ENCODE results near the gene CYP27C1.

CYP27C1 gene

DNA sequence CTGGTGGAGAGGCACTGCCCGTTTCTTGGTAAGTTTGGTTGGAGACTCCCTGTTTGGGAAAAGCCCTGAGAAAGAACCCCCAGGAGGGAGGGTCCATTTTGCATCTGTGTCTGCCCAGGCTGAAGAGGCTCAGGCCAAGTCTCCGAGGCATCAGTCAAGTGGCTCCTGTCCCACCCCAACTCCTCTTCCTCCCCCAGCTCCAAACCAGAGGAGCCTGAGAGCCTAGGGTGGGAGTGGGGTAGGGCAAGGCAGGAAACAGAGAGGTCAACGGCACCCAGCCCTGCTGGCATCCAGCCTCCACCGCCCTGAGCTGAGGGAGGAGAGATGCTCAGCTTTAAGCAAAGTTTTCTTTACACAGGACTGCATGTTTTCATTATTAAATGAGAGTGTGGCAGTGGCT, 38.2 kb downstream of the CYP27C1 start:
- H3K27me3 ChIP-seq (ENCODE audit: control insufficient read depth in 1 of 2, insufficient read depth in 1 of 2, low read length in 2 of 2), result no peaks in the 10 kb centered on the region
- H3K4me3 ChIP-seq (ENCODE audit: insufficient read depth in 1 of 2, low read depth in 1 of 2, low read length in 2 of 2), result no peak overlapping the region
- no peak overlapping the region for H3K27ac ChIP-seq (ENCODE audit: low read length, poor library complexity, severe bottlenecking)
- H2AFZ ChIP-seq (ENCODE audit: low read depth, low read length), result no peak overlapping the region
- H3K9me3 ChIP-seq (ENCODE audit: control insufficient read depth, low read length), result peaks cover 3% of the 10 kb centered on the region
- DNase-seq, result no peak
- H3K9ac ChIP-seq (ENCODE audit: low read length), result no peak overlapping the region
- no peak overlapping the region for H3K4me2 ChIP-seq (ENCODE audit: low read length, poor library complexity, severe bottlenecking)
- no peaks in the 10 kb centered on the region for H3K36me3 ChIP-seq (ENCODE audit: control insufficient read depth in 1 of 2, insufficient read depth in 2 of 2, low read depth in 1 of 2, low read length in 2 of 2)
- H4K8ac ChIP-seq (ENCODE audit: low read length), result no peak overlapping the region
- no peak overlapping the region for H2AK5ac ChIP-seq (ENCODE audit: low read length, severe bottlenecking)
- no peak overlapping the region for H2BK120ac ChIP-seq (ENCODE audit: low read depth, low read length)
- 82% methylated on average over 3 of the region's 4 CpGs for WGBS
- H3K79me1 ChIP-seq (replicated peaks; ENCODE audit: low read length, poor library complexity, severe bottlenecking), result no peaks in the 10 kb centered on the region
- H2BK5ac ChIP-seq (ENCODE audit: low read depth, low read length, poor library complexity, severe bottlenecking), result no peak overlapping the region
- no peak overlapping the region for H3K4ac ChIP-seq (ENCODE audit: low read depth in 1 of 2, low read length in 2 of 2)
- no peak overlapping the region for H3K23ac ChIP-seq (ENCODE audit: low read length in 2 of 2)
- H2BK15ac ChIP-seq (ENCODE audit: low read depth, poor library complexity, severe bottlenecking), result no peak overlapping the region
- H3K4me1 ChIP-seq (ENCODE audit: control insufficient read depth, insufficient read depth, low read depth, low read length), result no peaks in the 10 kb centered on the region
- H3K18ac ChIP-seq (ENCODE audit: low read depth in 1 of 2, low read length in 2 of 2), result no peak overlapping the region
- H2BK12ac ChIP-seq (ENCODE audit: low read length in 2 of 2), result no peak overlapping the region
- no peak overlapping the region for H4K91ac ChIP-seq (ENCODE audit: low read length)
- no peak overlapping the region for H3K14ac ChIP-seq (ENCODE audit: low read length in 2 of 2)

DNA sequence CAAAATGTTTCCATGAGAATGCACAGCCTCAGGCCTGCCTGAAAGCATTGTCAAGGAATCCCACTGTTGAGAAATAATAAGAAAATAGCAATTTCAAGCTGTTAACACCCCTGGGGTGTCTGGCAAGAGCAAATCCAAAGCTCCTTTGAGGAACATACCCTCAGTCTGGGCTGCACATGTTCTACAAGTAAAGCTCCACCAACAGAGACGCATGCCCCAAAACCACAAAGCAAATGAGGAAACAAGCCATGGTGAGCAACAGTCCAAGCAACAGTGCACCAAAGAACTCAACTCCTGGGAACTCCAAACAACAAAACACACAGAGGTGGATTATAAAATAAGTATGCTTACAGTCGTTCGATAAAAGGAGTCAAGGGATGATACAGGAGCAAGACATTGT, 40.3 kb downstream of the CYP27C1 start:
- H3K4me2 ChIP-seq (ENCODE audit: low read length, poor library complexity, severe bottlenecking), result no peak overlapping the region
- no peaks in the 10 kb centered on the region for H3K36me3 ChIP-seq (ENCODE audit: control insufficient read depth in 1 of 2, insufficient read depth in 2 of 2, low read depth in 1 of 2, low read length in 2 of 2)
- H2BK12ac ChIP-seq (ENCODE audit: low read length in 2 of 2), result no peak overlapping the region
- H3K18ac ChIP-seq (ENCODE audit: low read depth in 1 of 2, low read length in 2 of 2), result no peak overlapping the region
- no peak overlapping the region for H2BK5ac ChIP-seq (ENCODE audit: low read depth, low read length, poor library complexity, severe bottlenecking)
- no peak overlapping the region for H3K4ac ChIP-seq (ENCODE audit: low read depth in 1 of 2, low read length in 2 of 2)
- no peak overlapping the region for H3K23ac ChIP-seq (ENCODE audit: low read length in 2 of 2)
- no peaks in the 10 kb centered on the region for H3K27me3 ChIP-seq (ENCODE audit: control insufficient read depth in 1 of 2, insufficient read depth in 1 of 2, low read length in 2 of 2)
- no peak overlapping the region for H4K8ac ChIP-seq (ENCODE audit: low read length)
- no peak overlapping the region for H3K27ac ChIP-seq (ENCODE audit: low read length, poor library complexity, severe bottlenecking)
- DNase-seq, result no peak
- H3K4me1 ChIP-seq (ENCODE audit: control insufficient read depth, insufficient read depth, low read depth, low read length), result peaks cover 3% of the 10 kb centered on the region
- WGBS, result 65% methylated on average over 3 of the region's 3 CpGs
- H3K9ac ChIP-seq (ENCODE audit: low read length), result no peak overlapping the region
- no peak overlapping the region for H3K4me3 ChIP-seq (ENCODE audit: insufficient read depth in 1 of 2, low read depth in 1 of 2, low read length in 2 of 2)
- no peak overlapping the region for H2BK120ac ChIP-seq (ENCODE audit: low read depth, low read length)
- H3K9me3 ChIP-seq (ENCODE audit: control insufficient read depth, low read length), result peaks cover 3% of the 10 kb centered on the region
- no peak overlapping the region for H2AK5ac ChIP-seq (ENCODE audit: low read length, severe bottlenecking)
- no peak overlapping the region for H4K91ac ChIP-seq (ENCODE audit: low read length)
- H3K14ac ChIP-seq (ENCODE audit: low read length in 2 of 2), result no peak overlapping the region
- H3K79me1 ChIP-seq (replicated peaks; ENCODE audit: low read length, poor library complexity, severe bottlenecking), result no peaks in the 10 kb centered on the region
- no peak overlapping the region for H2BK15ac ChIP-seq (ENCODE audit: low read depth, poor library complexity, severe bottlenecking)
- H2AFZ ChIP-seq (ENCODE audit: low read depth, low read length), result no peak overlapping the region

- Histone ChIP-seq H3K14ac (ENCODE audit: low read length in 2 of 2) (peak overlapping the region in 1 of 2 experiments; percentile 44), H3K4me2 (ENCODE audit: low read length, poor library complexity, severe bottlenecking) (no peak overlapping the region), H2BK15ac (ENCODE audit: low read depth, poor library complexity, severe bottlenecking) (no peak overlapping the region), H2AK5ac (ENCODE audit: low read length, severe bottlenecking) (no peak overlapping the region), H2AFZ (ENCODE audit: low read depth, low read length) (no peak overlapping the region), H3K23ac (ENCODE audit: low read length in 2 of 2) (no peak overlapping the region), H2BK5ac (ENCODE audit: low read depth, low read length, poor library complexity, severe bottlenecking) (no peak overlapping the region), H2BK120ac (ENCODE audit: low read depth, low read length) (no peak overlapping the region), H3K18ac (ENCODE audit: low read depth in 1 of 2, low read length in 2 of 2) (no peak overlapping the region), H3K4me3 (ENCODE audit: insufficient read depth in 1 of 2, low read depth in 1 of 2, low read length in 2 of 2) (peak overlapping the region in 1 of 2 experiments; percentile 50), H3K36me3 (ENCODE audit: control insufficient read depth in 1 of 2, insufficient read depth in 2 of 2, low read depth in 1 of 2, low read length in 2 of 2) (no peaks in the 10 kb centered on the region), H3K9me3 (ENCODE audit: control insufficient read depth, low read length) (peaks cover 3% of the 10 kb centered on the region), H4K91ac (ENCODE audit: low read length) (peak overlapping the region; percentile 29), H3K4ac (ENCODE audit: low read depth in 1 of 2, low read length in 2 of 2) (no peak overlapping the region), H3K4me1 (ENCODE audit: control insufficient read depth, insufficient read depth, low read depth, low read length) (peaks cover 9% of the 10 kb centered on the region), H2BK12ac (ENCODE audit: low read length in 2 of 2) (no peak overlapping the region), H3K9ac (ENCODE audit: low read length) (peak overlapping the region; percentile 92), H3K27me3 (ENCODE audit: control insufficient read depth in 1 of 2, insufficient read depth in 1 of 2, low read length in 2 of 2) (no peaks in the 10 kb centered on the region), H3K27ac (ENCODE audit: low read length, poor library complexity, severe bottlenecking) (no peak overlapping the region), H3K79me1 (replicated peaks; ENCODE audit: low read length, poor library complexity, severe bottlenecking) (no peaks in the 10 kb centered on the region), H4K8ac (ENCODE audit: low read length) (no peak overlapping the region)
- WGBS, result 96% methylated on average over 12 of the region's 15 CpGs
- no peak for DNase-seq
Observed at GRCh38 chr2:127177617-127178263, 42.4 kb downstream of the CYP27C1 start.

GRCh38 chr2:127176371-127177311, 43.5 kb downstream of the CYP27C1 start:
- H4K8ac ChIP-seq (ENCODE audit: low read length), result peak overlapping the region; percentile 35
- peaks cover 3% of the 10 kb centered on the region for H3K9me3 ChIP-seq (ENCODE audit: control insufficient read depth, low read length)
- H3K23ac ChIP-seq (ENCODE audit: low read length in 2 of 2), result no peak overlapping the region
- H3K4me3 ChIP-seq (ENCODE audit: insufficient read depth in 1 of 2, low read depth in 1 of 2, low read length in 2 of 2), result peak overlapping the region in 1 of 2 experiments; percentile 50
- no peak overlapping the region for H3K4me2 ChIP-seq (ENCODE audit: low read length, poor library complexity, severe bottlenecking)
- no peak overlapping the region for H2AFZ ChIP-seq (ENCODE audit: low read depth, low read length)
- no peak overlapping the region for H3K18ac ChIP-seq (ENCODE audit: low read depth in 1 of 2, low read length in 2 of 2)
- no peaks in the 10 kb centered on the region for H3K79me1 ChIP-seq (replicated peaks; ENCODE audit: low read length, poor library complexity, severe bottlenecking)
- no peak overlapping the region for H2BK5ac ChIP-seq (ENCODE audit: low read depth, low read length, poor library complexity, severe bottlenecking)
- H3K14ac ChIP-seq (ENCODE audit: low read length in 2 of 2), result peak overlapping the region in 1 of 2 experiments; percentile 4
- peak; percentile 68 for DNase-seq
- no peaks in the 10 kb centered on the region for H3K27me3 ChIP-seq (ENCODE audit: control insufficient read depth in 1 of 2, insufficient read depth in 1 of 2, low read length in 2 of 2)
- H2BK12ac ChIP-seq (ENCODE audit: low read length in 2 of 2), result peak overlapping the region in 1 of 2 experiments; percentile 57
- no peak overlapping the region for H2AK5ac ChIP-seq (ENCODE audit: low read length, severe bottlenecking)
- H3K9ac ChIP-seq (ENCODE audit: low read length), result peak overlapping the region; percentile 92
- H3K4ac ChIP-seq (ENCODE audit: low read depth in 1 of 2, low read length in 2 of 2), result no peak overlapping the region
- H3K4me1 ChIP-seq (ENCODE audit: control insufficient read depth, insufficient read depth, low read depth, low read length), result peaks cover 10% of the 10 kb centered on the region
- no peaks in the 10 kb centered on the region for H3K36me3 ChIP-seq (ENCODE audit: control insufficient read depth in 1 of 2, insufficient read depth in 2 of 2, low read depth in 1 of 2, low read length in 2 of 2)
- no peak overlapping the region for H3K27ac ChIP-seq (ENCODE audit: low read length, poor library complexity, severe bottlenecking)
- H2BK120ac ChIP-seq (ENCODE audit: low read depth, low read length), result no peak overlapping the region
- peak overlapping the region; percentile 29 for H4K91ac ChIP-seq (ENCODE audit: low read length)
- 71% methylated on average over 31 of the region's 31 CpGs for WGBS
- H2BK15ac ChIP-seq (ENCODE audit: low read depth, poor library complexity, severe bottlenecking), result no peak overlapping the region

Data from mesenchymal stem cell (in vitro differentiated cells and primary cell).